SU-DHL-6 (cell line): ENCODE measurements around the gene NDUFV1.

Experiments
- EZH2phosphoT487 ChIP-seq: fragments of 200-600 bp; sonication (generic), shearing (Covaris generic); conservative IDR thresholded peaks from 2 replicates; pipeline ENCODE4 v1.6.1; 2018; ENCODE audit warnings: mild to moderate bottlenecking, antibody characterized with exemption, low read length, moderate library complexity, mixed read lengths
- TF ChIP-seq, protein P1 (sequence below): fragments of 200-600 bp; sonication (generic); IDR thresholded peaks from one replicate; pipeline ENCODE4 v1.5.1; 2017; ENCODE audit warnings: antibody characterized with exemption, mild to moderate bottlenecking, low read length, moderate library complexity; ENCODE audit not compliant: insufficient read depth, poor library complexity, severe bottlenecking

DNA sequence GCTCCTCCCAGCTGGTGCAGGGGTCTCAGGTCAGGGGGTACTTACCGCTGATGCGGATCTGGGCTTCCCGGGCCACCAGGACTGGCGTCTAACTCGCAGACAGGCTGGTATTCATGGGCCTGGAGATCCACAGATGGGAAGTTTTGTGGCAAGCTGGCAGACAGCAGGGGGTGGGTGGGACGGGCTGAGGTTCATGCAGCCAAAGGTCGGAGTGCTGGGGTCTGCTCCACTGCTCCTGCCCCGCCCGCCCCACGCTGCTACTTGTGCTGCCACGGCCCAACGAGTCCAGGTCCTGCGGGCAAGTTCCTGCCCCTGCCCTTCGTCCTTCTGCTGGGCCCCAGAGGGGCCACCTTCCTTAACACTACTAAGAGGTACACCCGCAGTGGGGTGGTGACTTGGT is 40.7 kb downstream of the NDUFV1 start:
- TF ChIP-seq, protein P1, sequence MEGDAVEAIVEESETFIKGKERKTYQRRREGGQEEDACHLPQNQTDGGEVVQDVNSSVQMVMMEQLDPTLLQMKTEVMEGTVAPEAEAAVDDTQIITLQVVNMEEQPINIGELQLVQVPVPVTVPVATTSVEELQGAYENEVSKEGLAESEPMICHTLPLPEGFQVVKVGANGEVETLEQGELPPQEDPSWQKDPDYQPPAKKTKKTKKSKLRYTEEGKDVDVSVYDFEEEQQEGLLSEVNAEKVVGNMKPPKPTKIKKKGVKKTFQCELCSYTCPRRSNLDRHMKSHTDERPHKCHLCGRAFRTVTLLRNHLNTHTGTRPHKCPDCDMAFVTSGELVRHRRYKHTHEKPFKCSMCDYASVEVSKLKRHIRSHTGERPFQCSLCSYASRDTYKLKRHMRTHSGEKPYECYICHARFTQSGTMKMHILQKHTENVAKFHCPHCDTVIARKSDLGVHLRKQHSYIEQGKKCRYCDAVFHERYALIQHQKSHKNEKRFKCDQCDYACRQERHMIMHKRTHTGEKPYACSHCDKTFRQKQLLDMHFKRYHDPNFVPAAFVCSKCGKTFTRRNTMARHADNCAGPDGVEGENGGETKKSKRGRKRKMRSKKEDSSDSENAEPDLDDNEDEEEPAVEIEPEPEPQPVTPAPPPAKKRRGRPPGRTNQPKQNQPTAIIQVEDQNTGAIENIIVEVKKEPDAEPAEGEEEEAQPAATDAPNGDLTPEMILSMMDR: no peak
- no peak for TF ChIP-seq EZH2phosphoT487
